ENCODE results near the gene TTC39B. TPM values are rescaled to one million over a fixed set of nuclear protein-coding genes. Genes with fewer than 3 reads are reported as not detected.
"Not testable (repeated sequence)": the region's sequence is repeated elsewhere in the genome, so short reads cannot be mapped to it uniquely, and the experiment has no call there.

TTC39B gene
- total RNA-seq, 1 donor from 2014 or later: 5.2 TPM

- no peak for DNase-seq (ENCODE audit: low read depth, low spot score)
Measured at GRCh38 chr9:15268317-15268716, 38.7 kb downstream of the TTC39B start.

- DNase-seq (ENCODE audit: low read depth, low spot score): no peak
Measured at GRCh38 chr9:15264918-15265317, 42.1 kb downstream of the TTC39B start.

GRCh38 chr9:15262581-15262980 is 44.4 kb downstream of the TTC39B start:
- DNase-seq (ENCODE audit: low read depth, low spot score): no peak

GRCh38 chr9:15256426-15256825 is 50.6 kb downstream of the TTC39B start:
- no peak for DNase-seq (ENCODE audit: low read depth, low spot score)

- DNase-seq (ENCODE audit: low read depth, low spot score): no peak
Measured at GRCh38 chr9:15253786-15254185, 53.2 kb downstream of the TTC39B start.

- DNase-seq (ENCODE audit: low read depth, low spot score): peak; percentile 26
Measured at GRCh38 chr9:15253197-15253596, 53.8 kb downstream of the TTC39B start.

- DNase-seq (ENCODE audit: low read depth, low spot score): no peak
Measured at GRCh38 chr9:15249981-15250380, 57.0 kb downstream of the TTC39B start.

GRCh38 chr9:15249042-15249818 is 57.8 kb downstream of the TTC39B start:
- DNase-seq (ENCODE audit: low read depth, low spot score): peak; percentile 35

- no peak for DNase-seq (ENCODE audit: low read depth, low spot score)
Measured at GRCh38 chr9:15248621-15249020, 58.4 kb downstream of the TTC39B start.

- no peak for DNase-seq (ENCODE audit: low read depth, low spot score)
Measured at GRCh38 chr9:15248081-15248480, 58.9 kb downstream of the TTC39B start.

GRCh38 chr9:15246708-15247107 is 60.3 kb downstream of the TTC39B start:
- DNase-seq (ENCODE audit: low read depth, low spot score): no peak

GRCh38 chr9:15246243-15246642 is 60.8 kb downstream of the TTC39B start:
- DNase-seq (ENCODE audit: low read depth, low spot score): no peak

- no peak for DNase-seq (ENCODE audit: low read depth, low spot score)
Measured at GRCh38 chr9:15244001-15244441, 63.0 kb downstream of the TTC39B start.

GRCh38 chr9:15243081-15243480 is 63.9 kb downstream of the TTC39B start:
- no peak for DNase-seq (ENCODE audit: low read depth, low spot score)

GRCh38 chr9:15240927-15241326 is 66.1 kb downstream of the TTC39B start:
- DNase-seq (ENCODE audit: low read depth, low spot score): no peak

GRCh38 chr9:15239816-15240215 is 67.2 kb downstream of the TTC39B start:
- DNase-seq (ENCODE audit: low read depth, low spot score): no peak

GRCh38 chr9:15238646-15239045 is 68.4 kb downstream of the TTC39B start:
- no peak for DNase-seq (ENCODE audit: low read depth, low spot score)

GRCh38 chr9:15235658-15236057 is 71.4 kb downstream of the TTC39B start:
- no peak for DNase-seq (ENCODE audit: low read depth, low spot score)

GRCh38 chr9:15233941-15234490 is 73.0 kb downstream of the TTC39B start:
- DNase-seq (ENCODE audit: low read depth, low spot score): not testable (repeated sequence)

- DNase-seq (ENCODE audit: low read depth, low spot score): not testable (repeated sequence)
Measured at GRCh38 chr9:15232706-15233280, 74.2 kb downstream of the TTC39B start.

- no peak for DNase-seq (ENCODE audit: low read depth, low spot score)
Measured at GRCh38 chr9:15231788-15232635, 75.0 kb downstream of the TTC39B start.

- DNase-seq (ENCODE audit: low read depth, low spot score): no peak
Measured at GRCh38 chr9:15229409-15229808, 77.6 kb downstream of the TTC39B start.

Data from pulmonary artery endothelial cell (primary cell).